ENCODE measurements around the gene ZMAT2.

Gene ZMAT2

GRCh38 chr5:140672455-140673186 is 27.6 kb upstream of the ZMAT2 start:
- H3K4me3 ChIP-seq (ENCODE audit: control insufficient read depth, low read depth, low read length) = peak overlapping the region; percentile 1
- DNase-seq (ENCODE audit: low read depth) = peak; percentile 23
- no peak for TF ChIP-seq CTCF (conservative IDR thresholded peaks at IDR 0.05; ENCODE audit: control insufficient read depth, insufficient read depth, low read depth, low read length)

DNA sequence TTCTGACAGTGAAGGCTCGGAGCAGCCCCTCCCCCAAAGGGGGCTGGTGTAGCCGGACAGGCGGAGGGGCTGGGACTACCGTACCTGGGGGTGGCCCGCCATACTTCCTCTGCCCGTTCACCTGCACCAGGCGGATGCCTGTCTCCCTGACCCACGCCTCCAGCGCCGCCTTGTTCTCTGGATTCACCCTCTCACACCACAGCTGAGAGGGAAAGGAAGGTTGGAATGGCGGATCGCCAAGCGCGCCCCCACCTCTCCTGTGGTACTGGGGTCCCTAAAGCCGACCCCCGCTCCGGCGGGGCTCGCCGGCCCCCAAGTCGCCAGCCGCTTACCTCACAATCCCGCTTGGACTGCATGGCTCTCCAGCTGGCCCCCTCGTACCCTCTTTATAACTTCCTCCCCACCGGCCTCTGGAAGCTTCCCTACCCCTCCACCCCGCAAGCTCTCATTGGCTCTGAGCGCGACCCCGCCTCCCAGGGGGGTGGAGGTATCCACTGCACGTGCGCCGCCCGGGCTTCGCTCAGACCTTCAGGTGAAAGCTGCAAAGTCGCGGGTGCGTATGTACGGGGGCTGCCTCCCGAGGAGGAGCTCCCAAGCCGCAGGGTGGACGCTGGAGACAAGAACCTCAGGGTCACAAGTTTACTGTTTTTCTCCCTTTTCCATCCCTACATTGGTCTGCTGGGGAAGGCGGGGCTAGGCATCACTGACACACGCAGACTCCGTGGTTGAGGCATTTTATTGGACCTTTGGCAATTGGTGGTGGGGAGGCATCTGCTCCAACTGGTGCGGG is 26.9 kb upstream of the ZMAT2 start, which contains the start of gene DND1:
Gene DND1 (minus strand): TSS at position 390 of the 790 bp plus-strand sequence. CDS start 34 bp downstream, at position 356.
- DNase-seq (ENCODE audit: low read depth) = no peak
- peak within 1 kb of the TSS; percentile 1 for H3K4me3 ChIP-seq (ENCODE audit: control insufficient read depth, low read depth, low read length)
- no peak for TF ChIP-seq CTCF (conservative IDR thresholded peaks at IDR 0.05; ENCODE audit: control insufficient read depth, insufficient read depth, low read depth, low read length)

GRCh38 chr5:140674211-140674610 is 26.0 kb upstream of the ZMAT2 start:
- DNase-seq (ENCODE audit: low read depth) = no peak
- TF ChIP-seq CTCF (conservative IDR thresholded peaks at IDR 0.05; ENCODE audit: control insufficient read depth, insufficient read depth, low read depth, low read length) = no peak
- no peak overlapping the region for H3K4me3 ChIP-seq (ENCODE audit: control insufficient read depth, low read depth, low read length)

GRCh38 chr5:140674629-140675028 is 25.6 kb upstream of the ZMAT2 start:
- no peak for DNase-seq (ENCODE audit: low read depth)
- H3K4me3 ChIP-seq (ENCODE audit: control insufficient read depth, low read depth, low read length) = no peak overlapping the region
- no peak for TF ChIP-seq CTCF (conservative IDR thresholded peaks at IDR 0.05; ENCODE audit: control insufficient read depth, insufficient read depth, low read depth, low read length)

GRCh38 chr5:140677947-140678346 is 22.3 kb upstream of the ZMAT2 start:
- no peak overlapping the region for H3K4me3 ChIP-seq (ENCODE audit: control insufficient read depth, low read depth, low read length)
- no peak for TF ChIP-seq CTCF (conservative IDR thresholded peaks at IDR 0.05; ENCODE audit: control insufficient read depth, insufficient read depth, low read depth, low read length)
- no peak for DNase-seq (ENCODE audit: low read depth)

DNA sequence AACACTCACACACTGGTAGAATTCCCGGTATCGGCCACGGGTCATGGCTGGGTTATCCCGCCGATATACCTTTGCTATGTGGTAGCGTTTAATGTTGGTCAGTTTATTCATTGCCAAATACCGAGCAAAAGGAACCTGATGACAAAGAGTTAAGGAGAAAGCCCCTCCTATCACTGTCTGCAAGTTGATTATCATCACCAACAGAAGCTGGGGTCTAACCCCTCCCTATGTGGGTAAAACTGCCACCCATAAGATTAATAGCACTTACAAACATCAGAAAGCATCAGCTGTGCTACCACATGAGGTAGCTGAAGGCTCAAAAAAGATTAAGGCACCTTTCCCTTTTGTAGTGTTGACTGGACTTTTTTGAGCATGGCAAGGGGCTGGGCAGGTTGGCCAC is 21.3 kb upstream of the ZMAT2 start:
- no peak overlapping the region for H3K4me3 ChIP-seq (ENCODE audit: control insufficient read depth, low read depth, low read length)
- TF ChIP-seq CTCF (conservative IDR thresholded peaks at IDR 0.05; ENCODE audit: control insufficient read depth, insufficient read depth, low read depth, low read length) = no peak
- DNase-seq (ENCODE audit: low read depth) = no peak
